BJ (cell line): ENCODE results near the gene LRRN3. TPM values are rescaled to one million over a fixed set of nuclear protein-coding genes. Genes with fewer than 3 reads are reported as not detected.

Experiments used
- CTCF ChIA-PET: fragments of 350-600 bp; formaldehyde crosslinking; extraction: SDS; loops from one replicate; lab custom pipeline; 2021; ENCODE audit warnings: antibody characterized with exemption, inconsistent platforms; lab: Yijun Ruan, JAX
- POLR2A ChIA-PET: fragments of 300-600 bp; sonication (Branson Sonifier 250); formaldehyde crosslinking; extraction: SDS; loops from one replicate; lab custom pipeline; 2021; ENCODE audit warnings: antibody characterized with exemption; lab: Charles Lee
- DNase-seq: peaks from one replicate; pipeline ENCODE4 v3.0.0-alpha.2; 2011; ENCODE audit warnings: low read depth
- H3K27me3 ChIP-seq: 2 replicates; pipeline ENCODE4 v1.6.0; 2011; ENCODE audit warnings: low read length; ENCODE audit not compliant: control insufficient read depth, insufficient read depth
- H3K36me3 ChIP-seq: 2 replicates; pipeline ENCODE4 v1.5.1; 2011; ENCODE audit warnings: low read length; ENCODE audit not compliant: control insufficient read depth, insufficient read depth
- H3K4me3 ChIP-seq: 2 replicates; pipeline ENCODE4 v1.5.1; 2011; ENCODE audit warnings: low read depth, mild to moderate bottlenecking, control low read depth, low read length
- CTCF ChIP-seq: IDR thresholded peaks from 2 replicates; pipeline ENCODE4 v1.5.1; 2011; ENCODE audit warnings: low read depth, mild to moderate bottlenecking, control low read depth, inconsistent platforms, low read length, moderate library complexity; ENCODE audit not compliant: insufficient read depth
- polyA plus RNA-seq: library from polyadenylated mRNA; depleted of rRNA; stranded (reverse); fragments of >200 nt; gene quantifications from 2 replicates; pipeline ENCODE4 v1.2.3, GENCODE V29; 2011

The LRRN3 gene
- polyA plus RNA-seq, 1 experiment: 7.2 TPM

GRCh38 chr7:111174510-111174909, 83.6 kb downstream of the LRRN3 start:
- H3K36me3 ChIP-seq: no peaks in the 10 kb centered on the region
- no peak for TF ChIP-seq CTCF
- ChIA-PET CTCF (no interaction called here), POLR2A (no interaction called here)
- no peak for DNase-seq
- H3K27me3 ChIP-seq: no peaks in the 10 kb centered on the region
- H3K4me3 ChIP-seq: no peak overlapping the region
